Mucosa of rectum (tissue), 2 donors: ENCODE results near the gene NELL1.

Source experiments
- H3K27ac ChIP-seq, 2 donors: one replicate each; pipeline ENCODE4 v1.7.0; 2013; ENCODE audit warnings: inconsistent platforms in 2 of 2, low read depth in 2 of 2, low read length in 2 of 2
- H3K27me3 ChIP-seq, 2 donors: one replicate each; pipeline ENCODE4 v1.7.0; 2013; ENCODE audit warnings: low read length in 2 of 2; ENCODE audit not compliant: control insufficient read depth in 2 of 2, insufficient read depth in 2 of 2
- H3K36me3 ChIP-seq, 2 donors: one replicate each; pipeline ENCODE4 v1.7.0; 2013; ENCODE audit warnings: low read length in 2 of 2; ENCODE audit not compliant: control insufficient read depth in 2 of 2, insufficient read depth in 2 of 2
- H3K4me1 ChIP-seq, 2 donors: one replicate each; pipeline ENCODE4 v1.7.0; 2013; ENCODE audit warnings: low read length in 2 of 2, mild to moderate bottlenecking in 1 of 2; ENCODE audit not compliant: control insufficient read depth in 2 of 2, insufficient read depth in 2 of 2
- H3K4me3 ChIP-seq, 2 donors: one replicate each; pipeline ENCODE4 v1.7.0; 2013; ENCODE audit warnings: low read length in 2 of 2
- H3K9ac ChIP-seq, 2 donors: one replicate each; pipeline ENCODE4 v1.7.0; 2013; ENCODE audit warnings: low read length in 2 of 2, low read depth in 1 of 2, mild to moderate bottlenecking in 1 of 2
- H3K9me3 ChIP-seq, 2 donors: one replicate each; pipeline ENCODE4 v1.7.0; 2013; ENCODE audit warnings: low read length in 2 of 2; ENCODE audit not compliant: control insufficient read depth in 2 of 2
- donor health status: healthy.
- donor health status: Normal muscosa, but diverticular disease.

NELL1 gene

GRCh38 chr11:21185959-21186358 is 516.6 kb downstream of the NELL1 start:
- no peak overlapping the region for H3K4me3 ChIP-seq
- no peaks in the 10 kb centered on the region for H3K4me1 ChIP-seq
- H3K9me3 ChIP-seq, result no peaks in the 10 kb centered on the region
- H3K36me3 ChIP-seq, result no peaks in the 10 kb centered on the region
- no peak overlapping the region for H3K27ac ChIP-seq
- H3K9ac ChIP-seq, result no peak overlapping the region
- no peaks in the 10 kb centered on the region for H3K27me3 ChIP-seq

- Histone ChIP-seq H3K27me3 (no peaks in the 10 kb centered on the region), H3K27ac (no peak overlapping the region), H3K9me3 (no peaks in the 10 kb centered on the region), H3K9ac (no peak overlapping the region), H3K36me3 (no peaks in the 10 kb centered on the region), H3K4me3 (no peak overlapping the region), H3K4me1 (no peaks in the 10 kb centered on the region)
These were observed 520.8 kb downstream of the NELL1 start for GRCh38 chr11:21190181-21190580.

GRCh38 chr11:21195995-21196394 is 526.6 kb downstream of the NELL1 start:
- H3K9ac ChIP-seq, result no peak overlapping the region
- no peaks in the 10 kb centered on the region for H3K27me3 ChIP-seq
- H3K27ac ChIP-seq, result no peak overlapping the region
- H3K4me3 ChIP-seq, result no peak overlapping the region
- H3K36me3 ChIP-seq, result no peaks in the 10 kb centered on the region
- no peaks in the 10 kb centered on the region for H3K4me1 ChIP-seq
- H3K9me3 ChIP-seq, result no peaks in the 10 kb centered on the region

- no peak overlapping the region for H3K27ac ChIP-seq
- H3K9ac ChIP-seq, result no peak overlapping the region
- no peak overlapping the region for H3K4me3 ChIP-seq
- H3K36me3 ChIP-seq, result no peaks in the 10 kb centered on the region
- H3K4me1 ChIP-seq, result no peaks in the 10 kb centered on the region
- H3K27me3 ChIP-seq, result no peaks in the 10 kb centered on the region
- no peaks in the 10 kb centered on the region for H3K9me3 ChIP-seq
These were observed 529.1 kb downstream of the NELL1 start for GRCh38 chr11:21198498-21198897.

- Histone ChIP-seq H3K9me3 (no peaks in the 10 kb centered on the region), H3K27me3 (no peaks in the 10 kb centered on the region), H3K9ac (no peak overlapping the region), H3K27ac (no peak overlapping the region), H3K36me3 (no peaks in the 10 kb centered on the region), H3K4me1 (no peaks in the 10 kb centered on the region), H3K4me3 (no peak overlapping the region)
These were observed 535.8 kb downstream of the NELL1 start for GRCh38 chr11:21205205-21205604.

GRCh38 chr11:21225860-21226259 is 556.5 kb downstream of the NELL1 start:
- Histone ChIP-seq H3K27ac (no peak overlapping the region), H3K36me3 (no peaks in the 10 kb centered on the region), H3K27me3 (no peaks in the 10 kb centered on the region), H3K9ac (no peak overlapping the region), H3K9me3 (peaks cover 0 to 4% of the 10 kb centered on the region in 2 donors), H3K4me1 (no peaks in the 10 kb centered on the region), H3K4me3 (no peak overlapping the region)

GRCh38 chr11:21229224-21229623 is 559.8 kb downstream of the NELL1 start:
- H3K4me3 ChIP-seq, result no peak overlapping the region
- peaks cover 0 to 4% of the 10 kb centered on the region in 2 donors for H3K9me3 ChIP-seq
- no peaks in the 10 kb centered on the region for H3K36me3 ChIP-seq
- H3K4me1 ChIP-seq, result no peaks in the 10 kb centered on the region
- H3K27ac ChIP-seq, result no peak overlapping the region
- H3K27me3 ChIP-seq, result no peaks in the 10 kb centered on the region
- no peak overlapping the region for H3K9ac ChIP-seq

GRCh38 chr11:21250196-21250595 is 580.8 kb downstream of the NELL1 start:
- H3K9me3 ChIP-seq, result no peaks in the 10 kb centered on the region
- no peak overlapping the region for H3K27ac ChIP-seq
- no peak overlapping the region for H3K4me3 ChIP-seq
- H3K4me1 ChIP-seq, result no peaks in the 10 kb centered on the region
- H3K9ac ChIP-seq, result no peak overlapping the region
- H3K36me3 ChIP-seq, result no peaks in the 10 kb centered on the region
- no peaks in the 10 kb centered on the region for H3K27me3 ChIP-seq

- Histone ChIP-seq H3K36me3 (no peaks in the 10 kb centered on the region), H3K4me1 (no peaks in the 10 kb centered on the region), H3K27me3 (no peaks in the 10 kb centered on the region), H3K9me3 (no peaks in the 10 kb centered on the region), H3K9ac (no peak overlapping the region), H3K27ac (no peak overlapping the region), H3K4me3 (no peak overlapping the region)
These were observed 584.7 kb downstream of the NELL1 start for GRCh38 chr11:21254055-21254454.

GRCh38 chr11:21254790-21255189 is 585.4 kb downstream of the NELL1 start:
- Histone ChIP-seq H3K4me1 (no peaks in the 10 kb centered on the region), H3K36me3 (no peaks in the 10 kb centered on the region), H3K27ac (no peak overlapping the region), H3K27me3 (no peaks in the 10 kb centered on the region), H3K9ac (no peak overlapping the region), H3K4me3 (no peak overlapping the region), H3K9me3 (no peaks in the 10 kb centered on the region)

- Histone ChIP-seq H3K4me3 (no peak overlapping the region), H3K36me3 (no peaks in the 10 kb centered on the region), H3K9ac (no peak overlapping the region), H3K27ac (no peak overlapping the region), H3K27me3 (no peaks in the 10 kb centered on the region), H3K9me3 (no peaks in the 10 kb centered on the region), H3K4me1 (no peaks in the 10 kb centered on the region)
These were observed 588.1 kb downstream of the NELL1 start for GRCh38 chr11:21257461-21257860.
